Osteoblast (primary cell): ENCODE results near the gene CFP. TPM values are rescaled to one million over a fixed set of nuclear protein-coding genes. Genes with fewer than 3 reads are reported as not detected.

Experiments used
- DNase-seq: peaks from one replicate; pipeline ENCODE4 v3.0.0; 2011; ENCODE audit warnings: low spot score, mixed read lengths; ENCODE audit not compliant: insufficient read length; ENCODE audit errors: missing footprints
- H2AFZ ChIP-seq: 2 replicates; pipeline ENCODE4 v1.6.0; 2011; ENCODE audit warnings: mild to moderate bottlenecking, low read length
- H3K27ac ChIP-seq: 2 replicates; pipeline ENCODE4 v1.5.1; 2011; ENCODE audit warnings: mild to moderate bottlenecking, low read depth, low read length, moderate library complexity
- H3K27me3 ChIP-seq: 2 replicates; pipeline ENCODE4 v1.6.0; 2012; ENCODE audit warnings: mild to moderate bottlenecking, control low read depth, inconsistent platforms, low read length, moderate library complexity; ENCODE audit not compliant: insufficient read depth
- H3K36me3 ChIP-seq: 2 replicates; pipeline ENCODE4 v1.5.1; 2011; ENCODE audit warnings: mild to moderate bottlenecking, low read length, control low read depth, moderate library complexity; ENCODE audit not compliant: insufficient read depth
- H3K4me1 ChIP-seq: 2 replicates; pipeline ENCODE4 v1.5.1; 2011; ENCODE audit warnings: mild to moderate bottlenecking, low read length, control low read depth, moderate library complexity; ENCODE audit not compliant: insufficient read depth
- H3K4me2 ChIP-seq: 2 replicates; pipeline ENCODE4 v1.6.0; 2011; ENCODE audit warnings: mild to moderate bottlenecking, low read length; ENCODE audit not compliant: insufficient read depth
- H3K4me3 ChIP-seq: fragments of 200-600 bp; sonication (generic); 3 replicates; pipeline ENCODE4 v1.5.1; 2012; ENCODE audit warnings: mild to moderate bottlenecking, low read length, inconsistent platforms; ENCODE audit not compliant: insufficient read depth
- H3K79me2 ChIP-seq: 2 replicates; pipeline ENCODE4 v1.6.0; 2012; ENCODE audit warnings: mild to moderate bottlenecking, low read length, control low read depth, inconsistent platforms; ENCODE audit not compliant: insufficient read depth
- H3K9me3 ChIP-seq: 2 replicates; pipeline ENCODE4 v1.5.1; 2011; ENCODE audit warnings: low read depth, low read length, control low read depth
- H4K20me1 ChIP-seq: 2 replicates; pipeline ENCODE4 v1.6.0; 2012; ENCODE audit warnings: mild to moderate bottlenecking, low read length, control low read depth; ENCODE audit not compliant: insufficient read depth
- CTCF ChIP-seq: IDR thresholded peaks from 2 replicates; pipeline ENCODE4 v1.5.1; 2011; ENCODE audit warnings: mild to moderate bottlenecking, low read depth, low read length, moderate library complexity; ENCODE audit errors: extremely low read depth
- total RNA-seq: library from RNA; depleted of rRNA; stranded (reverse); fragments of >200 nt; gene quantifications from 2 replicates; pipeline ENCODE4 v1.2.3, GENCODE V29; 2012

The CFP gene
- total RNA-seq, 1 donor = 0.36 TPM

GRCh38 chrX:47585273-47585672 is 44.5 kb downstream of the CFP start:
- H3K27me3 ChIP-seq = no peaks in the 10 kb centered on the region
- no peak for TF ChIP-seq CTCF
- H2AFZ ChIP-seq = no peak overlapping the region
- DNase-seq = no peak
- peaks cover 19% of the 10 kb centered on the region for H3K36me3 ChIP-seq
- peak overlapping the region; percentile 76 for H3K4me3 ChIP-seq
- H3K9me3 ChIP-seq = no peaks in the 10 kb centered on the region
- peaks cover 30% of the 10 kb centered on the region for H4K20me1 ChIP-seq
- peaks cover 19% of the 10 kb centered on the region for H3K79me2 ChIP-seq
- peaks cover 20% of the 10 kb centered on the region for H3K4me1 ChIP-seq
- peak overlapping the region; percentile 88 for H3K4me2 ChIP-seq
- H3K27ac ChIP-seq = peak overlapping the region; percentile 72

- H3K27ac ChIP-seq = peak overlapping the region; percentile 72
- no peak for DNase-seq
- peaks cover 20% of the 10 kb centered on the region for H3K4me1 ChIP-seq
- H3K27me3 ChIP-seq = no peaks in the 10 kb centered on the region
- peaks cover 30% of the 10 kb centered on the region for H4K20me1 ChIP-seq
- peak overlapping the region; percentile 76 for H3K4me3 ChIP-seq
- H3K79me2 ChIP-seq = peaks cover 19% of the 10 kb centered on the region
- no peaks in the 10 kb centered on the region for H3K9me3 ChIP-seq
- no peak overlapping the region for H2AFZ ChIP-seq
- H3K4me2 ChIP-seq = peak overlapping the region; percentile 88
- peaks cover 19% of the 10 kb centered on the region for H3K36me3 ChIP-seq
- no peak for TF ChIP-seq CTCF
Observed at GRCh38 chrX:47584714-47585113, 45.0 kb downstream of the CFP start.

- H3K4me1 ChIP-seq = peaks cover 30% of the 10 kb centered on the region
- TF ChIP-seq CTCF = no peak
- H2AFZ ChIP-seq = no peak overlapping the region
- H3K36me3 ChIP-seq = peaks cover 19% of the 10 kb centered on the region
- H3K9me3 ChIP-seq = no peaks in the 10 kb centered on the region
- peak overlapping the region; percentile 76 for H3K4me3 ChIP-seq
- peak overlapping the region; percentile 72 for H3K27ac ChIP-seq
- no peak for DNase-seq
- H3K79me2 ChIP-seq = peaks cover 19% of the 10 kb centered on the region
- no peaks in the 10 kb centered on the region for H3K27me3 ChIP-seq
- peaks cover 30% of the 10 kb centered on the region for H4K20me1 ChIP-seq
- H3K4me2 ChIP-seq = peak overlapping the region; percentile 88
Observed at GRCh38 chrX:47583240-47583861, 46.4 kb downstream of the CFP start.

- no peak for TF ChIP-seq CTCF
- peak; percentile 95 for DNase-seq
- Histone ChIP-seq H3K9me3 (no peaks in the 10 kb centered on the region), H3K27ac (peak within 1 kb of the TSS; percentile 72), H3K4me3 (peak within 1 kb of the TSS; percentile 76), H3K4me2 (peak within 1 kb of the TSS; percentile 88), H3K79me2 (peaks cover 19% of the 10 kb centered on the region), H3K27me3 (no peaks in the 10 kb centered on the region), H3K36me3 (peaks cover 19% of the 10 kb centered on the region), H3K4me1 (peaks cover 41% of the 10 kb centered on the region), H2AFZ (no peak within 1 kb of the TSS), H4K20me1 (peaks cover 30% of the 10 kb centered on the region)
Observed at GRCh38 chrX:47581731-47582647, 47.7 kb downstream of the CFP start, which contains the start of gene TIMP1. Gene TIMP1, plus strand, starts transcription at chrX:47582436. Its CDS starts 980 bp downstream, at chrX:47583416.
